Measurements from ENCODE around the gene SUPT6H.
A peak's percentile ranks its signal among the peaks of the same experiment; 100 is the strongest.

The SUPT6H gene
- 147 to 167 reads per million in 2 donors for total RNA-seq

DNA sequence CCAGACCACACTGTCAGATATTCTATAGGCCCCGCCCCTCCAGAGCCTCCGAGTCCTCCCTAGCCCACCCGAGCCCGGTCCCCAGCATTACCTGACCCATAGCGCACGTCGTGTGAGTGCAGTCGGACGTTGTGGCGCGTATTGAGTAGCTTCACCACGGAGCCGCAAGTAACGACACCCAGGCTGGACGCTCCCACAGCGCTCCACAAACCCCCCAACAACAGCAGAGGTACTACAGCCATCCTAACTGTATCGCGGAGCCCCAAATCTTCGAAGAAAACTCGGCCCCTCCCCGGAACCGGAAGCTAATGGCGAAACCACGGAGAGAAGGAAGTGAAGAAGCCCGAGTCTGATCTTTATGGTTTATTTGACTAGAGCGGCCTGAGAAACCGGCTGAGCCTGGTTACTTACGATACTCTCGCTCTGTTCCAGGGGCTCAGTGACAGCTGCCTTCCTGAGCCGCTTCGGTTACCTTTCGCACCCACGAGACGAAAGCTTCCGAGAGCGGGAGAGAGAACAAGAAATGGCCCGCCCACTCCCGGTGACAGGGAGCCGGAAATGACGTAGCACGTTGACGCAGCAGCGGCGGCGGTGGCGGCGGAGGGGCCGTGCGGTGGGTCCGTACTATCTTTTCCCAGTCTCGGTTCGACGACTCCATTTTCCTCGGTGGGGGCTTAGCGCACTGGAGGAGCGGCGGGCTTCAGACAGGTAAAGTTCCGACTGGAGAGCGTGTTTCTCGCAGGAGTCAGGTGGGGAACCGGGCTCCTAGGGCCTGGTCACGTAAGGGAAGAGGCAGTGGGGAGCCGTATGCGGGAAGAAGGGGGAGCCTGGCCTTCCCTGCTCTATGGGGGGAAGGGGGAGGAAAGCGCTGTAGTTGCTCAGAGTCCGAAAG is at the start of gene SUPT6H, which contains the start of gene SDF2:
TSS of gene SUPT6H (plus strand) at position 571 of the 892 bp plus-strand sequence. CDS start 11,197 bp downstream, outside the sequence.
TSS of gene SDF2 (minus strand) at position 272 of the 892 bp plus-strand sequence. CDS start at position 242, 30 bp downstream.
- DNase-seq = peak; percentile 75

DNA sequence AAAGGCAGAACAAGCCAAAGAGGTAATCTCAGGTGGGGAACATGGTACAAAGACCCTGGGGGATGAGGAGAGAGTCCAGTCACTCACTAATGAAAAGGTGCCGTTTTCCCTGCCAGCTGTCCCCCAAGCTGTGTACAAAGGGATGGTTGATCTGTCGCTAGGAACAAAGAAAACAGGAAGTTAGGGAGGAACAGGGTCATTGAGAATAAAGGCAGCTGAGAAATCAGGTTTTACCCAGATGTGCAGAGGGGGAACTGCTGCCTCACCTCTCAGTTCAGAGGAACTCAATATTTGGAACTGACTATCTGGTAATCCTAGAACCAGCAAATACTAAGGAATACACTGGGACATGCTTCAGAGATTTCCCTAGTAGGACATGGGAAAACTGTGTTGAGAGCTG is 49.5 kb upstream of the SUPT6H start:
- DNase-seq = no peak

DNA sequence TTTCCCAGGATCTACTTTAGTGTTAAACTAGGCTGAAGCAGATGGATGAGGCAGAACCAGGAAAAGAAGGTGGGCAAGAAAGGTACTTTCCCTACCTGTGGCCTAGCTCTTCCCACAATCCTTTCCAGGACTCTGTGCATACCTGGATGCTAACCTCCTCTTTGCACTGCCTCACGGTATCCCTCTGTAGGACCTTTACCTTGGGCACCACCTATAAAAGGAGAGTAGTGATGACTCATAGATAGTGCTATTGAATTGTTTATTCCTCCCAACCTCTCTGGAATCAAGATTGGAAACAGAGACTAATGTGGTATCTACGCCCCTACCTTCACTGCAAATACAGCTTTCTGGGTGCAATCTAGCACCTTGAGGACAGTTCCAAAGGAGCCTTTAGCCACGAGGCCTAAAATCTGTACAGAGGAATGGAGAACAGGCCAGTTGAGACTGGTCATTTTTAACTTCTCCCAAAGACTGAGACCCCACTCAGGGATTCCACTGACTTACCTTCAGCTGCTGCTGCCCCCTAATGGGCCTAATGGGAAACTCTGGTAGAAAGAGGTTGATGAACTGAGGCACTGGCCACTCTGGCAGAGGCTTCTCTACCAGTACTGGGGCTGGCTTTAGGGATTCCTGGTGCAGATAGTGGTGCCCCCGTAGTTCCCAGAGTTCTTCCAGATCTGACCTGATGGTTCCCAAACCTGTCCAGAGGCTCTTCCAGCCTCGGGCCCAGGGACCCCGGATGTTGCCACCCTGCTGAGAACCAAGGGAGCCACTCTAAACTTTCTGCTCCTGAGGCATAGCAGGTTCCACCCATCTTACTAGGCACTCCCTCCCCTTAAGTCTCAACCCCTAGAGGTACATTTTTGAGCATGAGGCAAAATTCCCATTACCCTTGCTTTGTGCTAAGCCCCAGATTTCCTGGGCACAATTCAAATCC is 48.8 kb upstream of the SUPT6H start:
- DNase-seq = no peak

DNA sequence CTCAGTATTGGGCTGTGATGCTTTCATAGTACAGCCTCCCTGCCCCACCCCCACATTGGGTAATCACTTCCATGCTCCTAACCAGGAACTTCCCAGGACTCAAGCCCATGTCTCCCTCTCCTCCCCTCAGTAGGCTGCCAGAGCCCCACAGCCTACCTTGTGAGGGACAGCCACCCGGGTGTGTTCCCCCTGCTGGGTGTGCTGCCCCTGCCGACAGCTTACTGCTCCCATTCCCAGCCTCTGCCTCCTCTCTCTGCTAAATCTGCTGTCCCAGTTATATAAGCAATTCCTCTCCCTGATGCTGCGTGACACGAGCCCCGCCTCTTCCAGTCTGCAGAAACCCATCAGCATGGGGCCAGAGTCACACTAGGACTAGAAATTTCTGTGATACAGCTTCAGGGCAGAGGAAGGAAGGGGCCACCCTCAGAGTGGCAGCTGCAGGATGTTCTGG is 48.0 kb upstream of the SUPT6H start, which contains the start of gene RSKR:
TSS of gene RSKR (minus strand) at position 255 of the 451 bp plus-strand sequence. CDS start at position 231, 24 bp downstream.
- no peak for DNase-seq

DNA sequence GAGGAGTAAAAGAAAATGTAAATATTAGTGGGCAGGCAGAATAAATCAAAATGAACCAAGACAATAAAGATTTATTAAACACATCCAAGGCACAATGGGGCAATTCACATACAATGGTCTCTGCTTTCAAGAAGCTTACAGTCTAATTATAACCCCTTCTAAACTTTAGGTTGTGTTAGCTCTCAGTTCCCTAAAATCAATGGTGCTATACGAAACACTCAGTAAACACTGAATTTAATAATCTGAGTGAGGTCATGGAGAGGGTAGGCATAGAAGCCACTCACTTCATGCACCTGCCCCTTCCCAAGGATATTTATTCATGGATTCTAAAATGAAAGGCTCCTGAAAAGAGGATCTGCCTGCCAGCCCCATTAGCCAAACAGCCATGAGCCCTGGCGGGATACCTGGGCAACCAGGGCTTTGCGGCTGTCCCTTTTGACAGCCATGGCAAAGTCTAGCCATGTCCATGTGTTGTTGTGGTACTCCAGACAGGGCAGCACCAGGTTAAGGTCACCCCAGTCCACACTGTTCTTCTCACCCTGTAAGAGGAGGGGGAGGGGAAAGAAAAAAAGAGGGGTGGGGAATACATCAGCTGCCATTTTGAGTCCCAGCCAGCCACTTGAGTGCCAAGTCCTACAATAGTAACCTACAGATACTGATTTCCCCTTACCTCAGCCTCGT is 46.6 kb upstream of the SUPT6H start:
- no peak for DNase-seq

DNA sequence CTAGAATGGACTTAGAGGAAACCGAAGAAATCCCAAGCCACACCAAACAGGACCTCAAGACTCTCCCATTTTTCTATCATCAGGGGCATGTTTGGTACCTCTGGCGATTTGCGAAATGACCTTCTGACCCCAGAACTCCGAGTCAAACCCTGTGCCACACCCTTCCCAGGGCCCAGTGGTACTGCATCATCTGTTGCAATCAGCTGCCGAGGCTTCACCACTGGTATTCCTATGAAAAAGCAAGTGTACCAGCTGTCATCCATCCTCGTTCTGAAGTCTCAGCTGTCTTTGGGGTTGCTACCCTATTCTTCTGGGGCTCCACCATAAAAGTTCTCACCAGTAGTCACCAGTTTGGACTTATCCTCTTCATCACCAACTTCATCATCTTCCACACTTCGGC is 45.7 kb upstream of the SUPT6H start:
- DNase-seq = no peak

DNA sequence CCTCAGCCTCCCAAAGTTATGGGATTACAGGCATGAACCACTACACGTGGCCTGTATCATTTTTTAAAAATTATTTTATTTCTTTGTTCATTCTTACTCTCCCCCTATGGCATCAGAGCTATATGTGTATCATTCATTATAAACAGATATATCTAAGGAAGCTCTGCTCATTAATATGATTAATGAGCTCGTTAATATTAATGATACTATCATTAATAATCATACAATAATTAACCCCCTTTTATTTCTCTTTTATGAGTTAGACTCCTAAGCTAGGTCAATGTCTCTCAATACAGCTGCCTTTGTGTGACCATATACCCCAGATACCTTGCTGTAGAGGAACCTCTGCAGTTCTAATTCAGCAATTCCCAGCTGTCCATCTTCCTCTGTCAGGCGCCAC is 43.5 kb upstream of the SUPT6H start:
- no peak for DNase-seq

DNA sequence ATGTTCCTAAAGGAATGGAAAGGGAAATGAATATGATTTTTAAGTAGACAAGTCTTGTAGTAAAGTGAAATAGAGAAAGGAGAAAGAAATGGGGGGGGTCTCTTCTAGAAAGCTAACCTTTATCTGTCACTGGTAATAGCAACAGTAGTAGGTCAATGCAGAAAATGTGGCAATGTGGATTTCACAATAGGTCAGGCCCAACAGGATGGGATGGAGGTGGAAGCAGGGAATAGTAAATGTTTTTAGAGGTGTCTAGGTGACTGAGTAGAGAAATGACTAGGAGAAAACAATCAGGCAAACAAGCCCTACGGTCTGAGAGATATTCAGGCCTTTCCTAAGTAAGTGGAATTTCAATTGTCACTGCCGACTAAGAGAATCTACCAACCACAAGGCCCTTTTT is 42.0 kb upstream of the SUPT6H start:
- no peak for DNase-seq

DNA sequence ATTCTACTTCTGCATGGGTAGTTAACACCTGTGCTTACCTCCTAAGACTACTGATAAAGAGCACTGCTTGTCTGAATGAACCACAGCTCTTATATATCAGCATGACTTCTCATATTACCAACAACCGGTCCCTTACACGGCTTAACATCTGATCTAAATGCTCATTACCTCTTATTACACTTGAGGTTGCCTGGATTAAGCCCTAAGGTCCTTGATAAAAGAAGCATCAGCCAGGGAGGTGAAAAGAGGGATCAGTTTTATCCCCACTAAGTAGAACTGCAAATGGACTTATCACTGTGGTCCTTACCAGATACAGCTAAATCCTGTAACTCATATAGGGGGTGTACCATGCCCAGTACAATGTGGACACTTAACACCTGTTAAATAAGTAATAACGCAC is 39.8 kb upstream of the SUPT6H start:
- no peak for DNase-seq

DNA sequence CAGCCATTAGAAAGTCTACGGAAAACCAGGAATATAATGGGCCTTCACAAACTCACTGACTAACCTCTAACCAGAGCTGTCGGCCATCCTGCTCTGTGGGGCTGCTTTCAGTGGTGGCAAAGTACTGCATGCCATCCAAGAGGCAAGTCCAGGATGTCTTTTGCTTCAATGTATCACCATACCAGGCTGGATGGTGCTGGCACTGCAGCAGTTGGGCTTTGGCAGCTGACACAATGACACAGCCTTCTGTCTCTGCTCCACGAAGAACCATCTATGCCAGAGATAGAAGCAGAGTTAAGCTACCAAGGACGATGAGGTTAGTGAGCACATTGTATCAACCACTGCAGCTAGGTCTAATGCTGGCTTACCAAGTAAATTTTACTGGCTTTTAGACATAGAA is 38.3 kb upstream of the SUPT6H start:
- DNase-seq = no peak

DNA sequence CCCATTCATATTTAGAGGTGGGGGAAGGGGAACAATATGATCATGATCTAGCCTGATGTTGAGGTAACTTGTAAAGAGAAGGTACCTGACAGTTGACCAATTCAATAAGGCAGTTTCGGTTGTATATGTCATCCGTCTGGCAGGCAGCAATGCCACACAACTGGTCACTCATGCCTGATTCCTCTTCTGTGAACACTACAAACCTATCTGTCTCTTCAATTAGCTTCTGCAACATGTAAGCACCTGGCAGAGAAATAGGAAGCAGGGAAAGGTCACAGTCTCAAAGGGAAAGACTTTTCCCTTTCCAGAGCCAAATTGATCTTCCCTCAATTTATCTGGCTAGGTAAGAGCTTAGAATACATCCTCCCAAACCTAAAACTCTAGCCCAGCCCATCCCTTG is 37.9 kb upstream of the SUPT6H start:
- DNase-seq = no peak

DNA sequence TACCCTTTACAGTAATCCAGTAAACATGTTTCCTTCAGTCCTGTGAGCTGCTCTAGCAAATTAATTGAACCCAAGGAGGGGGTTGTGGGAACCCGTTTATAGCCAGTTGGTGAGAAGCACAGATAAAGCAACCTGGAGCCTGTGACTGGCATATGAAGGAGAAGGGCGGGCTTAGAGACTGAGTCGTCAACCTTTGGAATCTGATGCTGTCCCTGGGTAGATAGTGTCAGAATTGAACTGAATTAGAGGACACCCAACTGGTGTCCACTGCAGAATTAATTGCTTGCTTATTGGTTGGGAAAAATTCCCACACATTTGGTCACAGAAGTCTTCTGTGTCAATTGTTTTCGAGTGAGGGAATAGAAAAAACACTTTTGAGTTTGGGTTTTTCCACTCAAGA is 35.2 kb upstream of the SUPT6H start:
- DNase-seq = no peak

DNA sequence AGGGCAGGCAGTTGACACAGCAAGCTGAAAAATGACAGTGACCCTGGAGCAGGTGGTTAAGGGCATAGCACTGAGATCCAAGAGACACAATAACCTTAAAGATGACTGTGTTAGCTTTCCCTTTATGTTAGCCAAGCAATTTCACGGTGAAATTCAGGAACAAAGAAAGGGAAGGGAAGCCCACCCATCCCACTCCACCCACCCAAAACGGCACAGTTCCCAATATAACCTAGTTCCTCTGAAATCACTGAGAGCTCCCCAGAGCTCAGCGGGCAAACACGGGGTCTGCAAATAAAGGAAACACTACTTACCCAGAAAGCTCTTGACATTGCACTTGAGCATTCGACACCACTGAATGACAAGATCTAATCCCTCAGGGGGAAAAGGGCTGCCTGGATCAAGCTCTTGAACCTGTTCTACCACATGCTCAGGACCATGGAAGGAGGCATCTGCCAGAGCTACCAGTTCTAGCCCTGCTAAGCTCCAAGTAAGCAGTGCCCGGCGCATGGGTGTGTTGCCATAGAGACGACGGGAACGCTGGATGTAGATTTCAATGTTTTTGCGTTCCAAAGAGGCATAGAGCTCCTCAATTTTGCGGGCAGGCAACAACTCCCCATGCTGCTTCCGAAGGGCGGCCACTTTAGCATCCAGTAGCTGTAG is 27.7 kb upstream of the SUPT6H start:
- no peak for DNase-seq

DNA sequence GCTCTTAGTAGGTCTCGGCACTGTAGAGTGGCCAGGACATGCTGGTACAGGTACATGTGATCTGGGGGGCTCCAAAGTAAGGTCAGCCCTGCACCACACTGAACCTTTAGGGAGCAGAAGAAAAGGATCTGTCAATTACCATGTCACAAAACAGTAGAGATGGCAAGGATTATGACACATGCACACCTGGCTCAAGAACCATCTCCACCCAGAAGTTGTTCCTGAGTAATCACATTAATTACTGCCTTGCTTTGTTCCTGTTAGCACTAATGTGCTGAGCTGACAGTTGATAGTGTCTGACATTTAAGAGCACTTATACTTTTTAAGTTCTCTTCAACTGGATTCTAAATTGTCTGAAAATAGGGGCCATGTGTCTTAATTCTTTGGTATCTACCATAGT is 26.5 kb upstream of the SUPT6H start:
- DNase-seq = no peak

DNA sequence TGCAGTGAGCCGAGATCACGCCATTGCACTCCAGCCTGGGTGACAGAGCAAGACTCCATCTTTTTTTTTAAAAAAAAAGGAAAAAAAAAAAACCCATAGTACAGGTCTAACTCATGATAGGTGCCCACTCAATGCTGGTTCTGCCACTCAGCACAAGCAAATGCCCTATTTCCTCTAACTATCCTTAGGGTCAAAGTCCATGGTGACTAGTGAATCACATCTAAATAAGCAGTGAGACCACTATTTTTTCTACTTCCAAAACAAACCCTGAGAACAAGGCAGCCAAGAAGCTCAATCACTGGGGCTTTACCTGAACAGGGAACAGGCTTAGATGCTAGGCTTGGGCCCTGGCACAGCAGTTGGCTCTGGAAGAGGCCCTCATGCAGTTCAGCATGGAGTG is 20.4 kb upstream of the SUPT6H start:
- no peak for DNase-seq

DNA sequence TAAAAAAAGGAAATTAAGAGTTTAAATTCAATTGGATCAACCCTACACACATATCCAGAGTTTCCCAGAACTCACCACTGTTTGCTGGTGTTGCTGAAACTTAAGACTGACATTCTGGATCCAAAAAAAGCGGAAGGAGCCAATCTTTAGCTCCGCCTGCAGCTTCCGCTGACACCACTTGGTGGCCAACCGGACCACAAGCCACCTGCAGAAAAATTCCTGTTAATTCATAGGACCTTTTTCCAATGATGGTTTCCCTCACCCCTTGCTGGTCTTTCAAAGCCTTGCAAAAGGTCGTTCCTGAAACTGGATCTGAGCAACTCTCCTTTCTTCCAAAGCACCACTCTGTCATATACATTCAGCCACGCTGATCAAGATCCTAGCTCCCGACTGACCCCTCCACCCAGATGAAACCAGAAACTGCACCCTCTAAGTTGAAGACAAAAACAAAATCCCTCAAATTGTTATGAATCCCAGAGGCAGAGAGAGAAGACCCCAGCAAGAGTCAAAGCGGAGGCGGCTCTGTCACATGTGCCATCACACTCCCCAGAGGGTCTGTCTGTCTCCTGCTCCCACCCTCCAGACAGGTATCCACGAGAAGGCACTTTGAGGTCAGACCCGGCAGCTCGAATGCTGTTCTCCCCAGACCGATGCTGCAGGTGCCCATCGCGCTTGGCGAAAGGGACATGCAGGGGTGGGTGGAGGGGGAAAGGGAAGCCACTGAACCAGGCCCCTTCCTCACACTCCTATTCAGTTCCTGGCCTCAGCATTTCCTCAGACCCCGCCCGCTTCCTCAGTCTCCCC is 17.8 kb upstream of the SUPT6H start:
- no peak for DNase-seq

DNA sequence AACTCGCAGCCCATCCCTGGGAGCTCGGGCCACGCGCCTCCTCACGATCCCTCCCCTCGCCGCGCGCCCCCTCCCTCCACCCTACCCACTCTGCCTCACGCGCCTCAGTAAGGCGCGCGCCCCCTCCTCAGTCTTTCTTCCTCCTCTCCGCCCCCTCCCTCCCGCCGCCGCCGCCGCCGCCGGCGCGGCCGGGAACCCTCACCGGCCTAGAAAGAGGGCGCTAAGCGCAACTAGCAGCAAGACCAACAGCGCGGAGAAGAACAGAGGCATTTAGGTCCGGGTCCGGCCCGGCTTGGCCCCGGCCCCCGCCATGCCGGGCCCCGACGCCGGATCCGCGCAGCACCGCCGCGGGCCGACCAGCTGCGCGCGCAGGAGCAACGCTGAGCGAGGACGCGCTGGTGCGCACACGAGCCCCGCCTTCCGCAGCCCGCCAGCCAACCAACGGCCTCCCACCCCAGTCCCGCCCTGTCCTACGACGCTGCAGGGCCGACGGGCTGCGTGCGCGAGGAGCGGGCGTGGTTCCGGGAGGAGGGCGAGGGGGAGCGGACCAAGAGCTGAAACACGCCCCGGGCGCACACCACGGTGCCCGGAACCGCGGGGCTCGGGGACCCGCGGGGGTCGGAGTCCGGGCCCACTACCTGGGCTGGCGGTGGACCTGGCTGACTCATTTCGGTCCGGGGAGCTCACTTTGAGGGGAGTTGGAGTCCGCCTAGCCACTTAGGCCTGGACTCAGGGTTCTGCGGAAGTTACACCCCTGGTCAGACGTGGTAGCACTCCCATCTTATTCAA is 17.0 kb upstream of the SUPT6H start, which contains the start of gene BLTP2:
TSS of gene BLTP2 (minus strand) at position 372 of the 789 bp plus-strand sequence. CDS start at position 270, 102 bp downstream.
- DNase-seq = peak; percentile 94

DNA sequence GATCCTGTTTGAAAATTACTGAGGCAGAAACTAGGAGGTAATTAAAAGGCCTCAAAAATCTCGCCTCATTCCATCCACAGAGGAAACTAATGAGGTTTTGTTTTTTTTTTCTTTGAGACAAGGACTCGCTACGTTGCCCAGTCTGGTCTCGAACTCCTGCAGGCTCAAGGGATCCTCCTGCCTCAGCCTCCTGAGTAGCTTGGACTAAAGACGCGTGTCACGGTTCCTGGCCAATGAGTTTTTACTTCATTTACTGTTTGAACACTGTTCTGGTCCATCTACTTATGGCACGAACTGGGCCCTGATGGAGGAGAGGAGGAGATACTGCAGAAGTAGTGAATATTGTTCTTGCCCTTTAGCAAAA is 16.4 kb upstream of the SUPT6H start:
- no peak for DNase-seq

DNA sequence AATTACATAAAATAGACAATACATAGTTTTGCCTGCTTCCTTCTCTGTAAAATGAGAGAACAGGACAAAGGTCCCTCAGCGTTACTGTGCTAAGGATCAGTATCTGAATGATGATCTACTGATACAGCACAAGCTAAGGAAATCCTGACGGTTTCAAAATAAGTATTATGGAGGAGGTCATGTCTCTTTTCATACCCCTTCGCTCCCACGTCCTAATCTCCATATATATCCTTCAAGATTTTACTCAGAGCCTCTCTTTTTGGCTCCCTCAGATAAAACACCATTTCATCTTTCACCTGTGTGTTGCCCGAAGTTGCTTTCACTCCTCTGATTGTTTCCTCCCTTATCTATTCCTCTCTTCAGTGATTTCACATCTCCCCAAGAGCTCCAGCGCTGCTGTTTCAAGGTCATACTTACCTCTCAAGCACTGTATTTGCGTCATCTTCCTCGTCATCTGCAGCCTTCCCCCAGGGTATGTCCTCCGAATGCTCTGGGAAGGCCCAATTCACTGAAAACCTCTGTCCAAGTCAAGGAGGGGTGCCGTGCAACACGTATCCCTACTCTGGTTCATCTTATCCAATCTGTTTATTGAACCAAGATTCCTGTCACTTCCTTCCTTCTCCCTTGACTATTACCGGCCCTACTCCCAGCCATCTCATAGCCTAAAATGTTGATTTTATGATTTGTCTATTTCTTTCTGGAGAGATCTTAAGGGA is 15.8 kb upstream of the SUPT6H start:
- no peak for DNase-seq

DNA sequence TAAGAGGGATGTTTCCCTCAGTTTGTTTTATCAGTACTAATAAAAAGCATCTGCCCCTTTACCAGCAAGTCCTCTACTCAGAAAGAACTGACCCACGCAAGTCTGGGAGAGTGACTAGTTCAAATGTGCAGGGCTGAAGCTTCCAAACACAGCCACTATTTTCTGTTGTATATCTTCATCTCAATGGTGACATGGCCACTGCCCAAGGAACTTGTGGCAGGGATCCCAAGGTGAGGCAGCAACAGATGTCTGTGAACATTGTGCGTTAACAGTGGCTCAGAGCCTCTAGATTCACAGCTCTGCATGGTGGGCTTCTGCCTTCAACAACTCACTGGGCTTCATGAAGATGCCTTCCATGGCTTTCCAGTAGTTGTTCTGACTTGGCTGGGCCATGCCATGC is 13.3 kb upstream of the SUPT6H start:
- no peak for DNase-seq
